ENCODE results near the gene RPS5.
A peak's percentile ranks its signal among the peaks of the same experiment; 100 is the strongest.

RPS5 gene

DNA sequence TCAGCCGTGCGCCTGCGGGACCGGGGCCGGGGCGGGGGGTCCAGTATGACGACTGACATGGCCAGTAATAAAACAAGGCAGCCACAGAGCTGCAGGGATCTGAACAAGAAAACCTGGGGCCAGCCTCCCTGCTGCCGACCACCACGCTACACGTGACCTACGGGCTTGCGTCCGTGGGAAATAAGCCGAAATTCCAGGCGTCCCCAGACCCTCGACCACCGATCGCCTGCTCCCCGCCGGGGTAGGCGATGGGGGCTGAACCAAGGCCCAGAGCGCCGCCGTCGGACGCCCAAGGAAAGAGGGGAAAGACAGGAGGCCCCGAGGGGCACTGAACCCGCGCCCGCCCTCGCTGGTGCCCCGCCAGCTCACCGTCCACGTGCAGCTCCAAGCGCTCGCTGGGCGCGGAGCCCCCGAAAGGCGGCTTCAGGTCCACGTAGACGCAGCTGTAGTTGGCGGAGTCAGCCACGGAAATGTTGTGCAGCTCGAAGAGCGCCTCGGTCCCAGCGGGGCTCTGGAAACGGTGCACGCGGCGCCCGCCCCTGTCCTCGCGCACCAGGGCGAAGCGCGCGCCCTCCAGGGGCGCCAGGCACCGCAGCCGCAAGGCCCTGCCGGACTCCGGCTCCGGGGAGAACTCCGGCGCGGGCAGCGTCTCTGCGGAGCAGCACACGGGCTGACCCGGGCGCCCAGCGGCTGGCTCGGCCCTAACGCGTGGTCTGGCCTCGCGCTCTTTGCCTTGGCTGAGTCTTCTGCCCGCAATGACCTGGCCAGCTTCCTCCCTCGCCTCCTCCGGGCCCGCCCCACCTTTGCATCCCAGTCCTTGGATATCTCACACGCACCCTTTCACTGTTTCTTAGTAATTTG is 36.8 kb upstream of the RPS5 start:
- H3K9me3 ChIP-seq (replicated peaks in 1 of 2; ENCODE audit: control insufficient read depth in 2 of 2, insufficient read depth in 1 of 2, low read depth in 1 of 2, low read length in 2 of 2): no peaks in the 10 kb centered on the region
- no peak overlapping the region for H3K4me2 ChIP-seq (ENCODE audit: insufficient read depth, low read length, poor library complexity, severe bottlenecking)
- H4K8ac ChIP-seq (ENCODE audit: low read depth, low read length): no peak overlapping the region
- no peak overlapping the region for H2BK120ac ChIP-seq (ENCODE audit: low read depth, low read length)
- WGBS, 2 donors (ENCODE audit: extremely low coverage in 2 of 2, insufficient read length in 2 of 2, insufficient replicate concordance in 1 of 2): no CpG with 5 or more reads among the region's 84 CpGs
- DNase-seq (ENCODE audit: low spot score): no peak
- H2AFZ ChIP-seq (ENCODE audit: low read length): no peak overlapping the region
- H3K18ac ChIP-seq (ENCODE audit: low read length): no peak overlapping the region
- H3K27ac ChIP-seq (replicated peaks; ENCODE audit: low read length): no peak overlapping the region
- no peak overlapping the region for H3K4ac ChIP-seq (ENCODE audit: low read length)
- H3K23ac ChIP-seq (ENCODE audit: low read depth, low read length, poor library complexity): no peak overlapping the region
- H3K4me3 ChIP-seq (ENCODE audit: low read length in 2 of 2): no peak overlapping the region
- H4K91ac ChIP-seq (ENCODE audit: low read depth, low read length, poor library complexity): no peak overlapping the region
- no peak overlapping the region for H2AK5ac ChIP-seq (ENCODE audit: low read depth, low read length)
- peaks cover 3% of the 10 kb centered on the region for H3K79me1 ChIP-seq (ENCODE audit: low read depth, low read length)
- H2BK5ac ChIP-seq (ENCODE audit: low read length): no peak overlapping the region
- peaks cover 2 to 15% of the 10 kb centered on the region in 2 donors for H3K36me3 ChIP-seq (replicated peaks in 1 of 2; ENCODE audit: control insufficient read depth in 2 of 2, insufficient read depth in 2 of 2, low read length in 2 of 2)
- H3K27me3 ChIP-seq (ENCODE audit: control insufficient read depth in 3 of 3, insufficient read depth in 3 of 3, low read depth in 1 of 3, low read length in 3 of 3): peaks cover 4 to 12% (median 10%) of the 10 kb centered on the region in 3 experiments
- H3K14ac ChIP-seq (ENCODE audit: low read length): no peak overlapping the region
- H2BK12ac ChIP-seq (ENCODE audit: low read length): no peak overlapping the region
- no peak overlapping the region for H3K9ac ChIP-seq (ENCODE audit: low read depth, low read length, poor library complexity)
- no peak overlapping the region for H2BK15ac ChIP-seq (ENCODE audit: low read length)
- peaks cover 0 to 3% of the 10 kb centered on the region in 2 donors for H3K4me1 ChIP-seq (ENCODE audit: control insufficient read depth in 2 of 2, insufficient read depth in 1 of 2, low read depth in 1 of 2, low read length in 2 of 2)

DNA sequence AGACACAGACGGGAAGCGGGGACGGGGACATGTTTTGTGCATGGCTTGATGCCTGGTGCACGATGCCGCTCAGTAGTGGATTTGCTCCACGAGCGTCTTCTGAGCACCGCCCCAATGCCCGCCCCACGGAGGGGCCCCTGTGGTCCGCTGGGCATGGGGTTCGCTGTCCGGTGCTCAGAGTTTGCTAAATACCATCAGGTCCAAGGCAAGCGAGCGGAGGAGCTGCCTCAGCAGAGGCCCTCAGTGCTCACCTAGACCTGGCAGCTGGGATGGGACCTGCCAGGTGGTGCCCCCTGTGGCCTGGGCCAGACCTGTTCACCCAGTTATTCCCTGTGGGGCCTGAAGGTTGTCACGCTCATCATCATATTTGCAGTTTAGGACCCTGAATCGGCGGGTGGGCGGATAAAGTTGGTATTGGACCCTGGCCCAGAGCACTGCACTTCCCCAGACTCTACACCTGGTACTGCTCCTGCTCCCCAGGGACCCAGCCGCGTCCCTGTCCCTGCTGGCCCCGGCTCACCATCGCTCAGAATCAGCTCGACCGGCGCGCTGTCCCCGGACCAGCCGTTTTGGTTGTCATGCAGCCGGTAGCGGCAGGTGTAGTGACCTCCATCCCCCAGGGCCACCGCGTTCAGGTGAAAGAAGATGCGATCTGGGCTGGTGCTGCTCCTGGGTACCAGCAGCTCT is 36.1 kb upstream of the RPS5 start:
- Histone ChIP-seq H2BK120ac (ENCODE audit: low read depth, low read length) (no peak overlapping the region), H2AK5ac (ENCODE audit: low read depth, low read length) (peak overlapping the region; percentile 56), H3K23ac (ENCODE audit: low read depth, low read length, poor library complexity) (no peak overlapping the region), H3K79me1 (ENCODE audit: low read depth, low read length) (peaks cover 3% of the 10 kb centered on the region), H3K4ac (ENCODE audit: low read length) (no peak overlapping the region), H3K27ac (replicated peaks; ENCODE audit: low read length) (no peak overlapping the region), H2BK15ac (ENCODE audit: low read length) (no peak overlapping the region), H2AFZ (ENCODE audit: low read length) (no peak overlapping the region), H3K9me3 (replicated peaks in 1 of 2; ENCODE audit: control insufficient read depth in 2 of 2, insufficient read depth in 1 of 2, low read depth in 1 of 2, low read length in 2 of 2) (no peaks in the 10 kb centered on the region), H2BK12ac (ENCODE audit: low read length) (no peak overlapping the region), H3K4me1 (ENCODE audit: control insufficient read depth in 2 of 2, insufficient read depth in 1 of 2, low read depth in 1 of 2, low read length in 2 of 2) (peaks cover 0 to 3% of the 10 kb centered on the region in 2 donors), H3K9ac (ENCODE audit: low read depth, low read length, poor library complexity) (no peak overlapping the region), H3K27me3 (ENCODE audit: control insufficient read depth in 3 of 3, insufficient read depth in 3 of 3, low read depth in 1 of 3, low read length in 3 of 3) (peaks cover 4 to 10% (median 9%) of the 10 kb centered on the region in 3 experiments), H3K18ac (ENCODE audit: low read length) (no peak overlapping the region), H3K36me3 (replicated peaks in 1 of 2; ENCODE audit: control insufficient read depth in 2 of 2, insufficient read depth in 2 of 2, low read length in 2 of 2) (peaks cover 4 to 22% of the 10 kb centered on the region in 2 donors), H2BK5ac (ENCODE audit: low read length) (no peak overlapping the region), H4K91ac (ENCODE audit: low read depth, low read length, poor library complexity) (no peak overlapping the region), H3K14ac (ENCODE audit: low read length) (no peak overlapping the region), H3K4me3 (ENCODE audit: low read length in 2 of 2) (no peak overlapping the region), H4K8ac (ENCODE audit: low read depth, low read length) (no peak overlapping the region), H3K4me2 (ENCODE audit: insufficient read depth, low read length, poor library complexity, severe bottlenecking) (no peak overlapping the region)
- DNase-seq (ENCODE audit: low spot score): no peak
- WGBS, 2 donors (ENCODE audit: extremely low coverage in 2 of 2, insufficient read length in 2 of 2, insufficient replicate concordance in 1 of 2): no CpG with 5 or more reads among the region's 34 CpGs

DNA sequence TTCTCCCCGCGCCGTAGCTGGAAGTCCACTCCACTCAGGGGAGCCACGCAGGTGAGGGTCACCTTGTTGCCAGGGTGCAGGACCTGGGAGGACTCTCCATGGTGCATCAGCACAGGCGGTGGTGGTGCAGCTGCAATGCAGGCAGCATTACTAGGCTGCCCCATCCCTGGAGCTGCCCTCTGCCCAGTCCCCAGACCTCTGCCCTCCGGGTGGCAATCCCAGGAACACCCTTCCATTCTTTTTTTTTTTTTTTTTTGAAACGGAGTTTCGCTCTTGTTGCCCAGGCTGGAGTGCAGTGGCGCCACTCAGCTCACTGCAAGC is 35.6 kb upstream of the RPS5 start:
- Histone ChIP-seq H2BK15ac (ENCODE audit: low read length) (no peak overlapping the region), H2BK120ac (ENCODE audit: low read depth, low read length) (no peak overlapping the region), H3K4me2 (ENCODE audit: insufficient read depth, low read length, poor library complexity, severe bottlenecking) (no peak overlapping the region), H3K27ac (replicated peaks; ENCODE audit: low read length) (no peak overlapping the region), H4K8ac (ENCODE audit: low read depth, low read length) (no peak overlapping the region), H3K23ac (ENCODE audit: low read depth, low read length, poor library complexity) (no peak overlapping the region), H3K9me3 (replicated peaks in 1 of 2; ENCODE audit: control insufficient read depth in 2 of 2, insufficient read depth in 1 of 2, low read depth in 1 of 2, low read length in 2 of 2) (no peaks in the 10 kb centered on the region), H3K79me1 (ENCODE audit: low read depth, low read length) (peaks cover 3% of the 10 kb centered on the region), H3K18ac (ENCODE audit: low read length) (no peak overlapping the region), H3K4me3 (ENCODE audit: low read length in 2 of 2) (no peak overlapping the region), H3K9ac (ENCODE audit: low read depth, low read length, poor library complexity) (no peak overlapping the region), H2AFZ (ENCODE audit: low read length) (no peak overlapping the region), H2BK12ac (ENCODE audit: low read length) (peak overlapping the region; percentile 30), H3K36me3 (replicated peaks in 1 of 2; ENCODE audit: control insufficient read depth in 2 of 2, insufficient read depth in 2 of 2, low read length in 2 of 2) (peaks cover 5 to 24% of the 10 kb centered on the region in 2 donors), H2AK5ac (ENCODE audit: low read depth, low read length) (peak overlapping the region; percentile 56), H3K14ac (ENCODE audit: low read length) (no peak overlapping the region), H4K91ac (ENCODE audit: low read depth, low read length, poor library complexity) (no peak overlapping the region), H3K4me1 (ENCODE audit: control insufficient read depth in 2 of 2, insufficient read depth in 1 of 2, low read depth in 1 of 2, low read length in 2 of 2) (peaks cover 0 to 3% of the 10 kb centered on the region in 2 donors), H3K4ac (ENCODE audit: low read length) (no peak overlapping the region), H2BK5ac (ENCODE audit: low read length) (no peak overlapping the region), H3K27me3 (ENCODE audit: control insufficient read depth in 3 of 3, insufficient read depth in 3 of 3, low read depth in 1 of 3, low read length in 3 of 3) (peaks cover 4 to 8% (median 8%) of the 10 kb centered on the region in 3 experiments)
- WGBS, 2 donors (ENCODE audit: extremely low coverage in 2 of 2, insufficient read length in 2 of 2, insufficient replicate concordance in 1 of 2): no CpG with 5 or more reads among the region's 9 CpGs
- no peak for DNase-seq (ENCODE audit: low spot score)

Measured in neuronal stem cell (in vitro differentiated cells).